HG03439 (cell line): ENCODE measurements around the gene PLA2G4C.

Source experiments
- ATAC-seq: cut with Tn5 transposase; IDR thresholded peaks from one replicate; pipeline ENCODE4 v1.9.1; 2021; ENCODE audit warnings: mild to moderate bottlenecking, moderate library complexity; ENCODE audit not compliant: unreplicated experiment

PLA2G4C gene

GRCh38 chr19:48110350-48110966, at the start of gene PLA2G4C:
Gene PLA2G4C (minus strand): TSS chr19:48110817. CDS start chr19:48106529, 4,288 bp downstream.
- no peak for ATAC-seq

- no peak for ATAC-seq
These were observed 47.7 kb upstream of the PLA2G4C start for GRCh38 chr19:48158210-48158790.

- no peak for ATAC-seq
These were observed 43.4 kb upstream of the PLA2G4C start for GRCh38 chr19:48154003-48154402.

GRCh38 chr19:48152551-48152950, 41.9 kb upstream of the PLA2G4C start:
- ATAC-seq, result no peak

GRCh38 chr19:48149430-48149829, 38.8 kb upstream of the PLA2G4C start:
- no peak for ATAC-seq

- ATAC-seq, result no peak
These were observed 38.0 kb upstream of the PLA2G4C start for GRCh38 chr19:48148576-48148975.

- ATAC-seq, result no peak
These were observed 37.1 kb upstream of the PLA2G4C start for GRCh38 chr19:48147597-48148175.

GRCh38 chr19:48139053-48139452, 28.4 kb upstream of the PLA2G4C start:
- ATAC-seq, result no peak

GRCh38 chr19:48137411-48137810, 26.8 kb upstream of the PLA2G4C start:
- no peak for ATAC-seq

- ATAC-seq, result no peak
These were observed 25.9 kb upstream of the PLA2G4C start for GRCh38 chr19:48136547-48136946.

- ATAC-seq, result no peak
These were observed 24.8 kb upstream of the PLA2G4C start for GRCh38 chr19:48135411-48135810.

- no peak for ATAC-seq
These were observed 22.5 kb upstream of the PLA2G4C start for GRCh38 chr19:48133094-48133493.

GRCh38 chr19:48127561-48127960, 16.9 kb upstream of the PLA2G4C start:
- ATAC-seq, result no peak

- no peak for ATAC-seq
These were observed 13.5 kb upstream of the PLA2G4C start for GRCh38 chr19:48123907-48124651.

- no peak for ATAC-seq
These were observed 11.8 kb upstream of the PLA2G4C start for GRCh38 chr19:48122421-48122820.

- ATAC-seq, result no peak
These were observed 11.3 kb upstream of the PLA2G4C start for GRCh38 chr19:48121909-48122371.

GRCh38 chr19:48121066-48121465, 10.4 kb upstream of the PLA2G4C start:
- no peak for ATAC-seq

- ATAC-seq, result no peak
These were observed 9.9 kb upstream of the PLA2G4C start for GRCh38 chr19:48120505-48120904.

- ATAC-seq, result no peak
These were observed 7.5 kb upstream of the PLA2G4C start for GRCh38 chr19:48118131-48118517.

GRCh38 chr19:48117515-48118130, 7.0 kb upstream of the PLA2G4C start:
- ATAC-seq, result no peak

- ATAC-seq, result no peak
These were observed 2.7 kb upstream of the PLA2G4C start for GRCh38 chr19:48113190-48113917.
